RKO (cell line): ENCODE measurements around the gene POLA1.

Source experiments
- DNase-seq: peaks from one replicate; pipeline ENCODE4 v3.0.0-alpha.2; 2016; ENCODE audit warnings: low spot score

POLA1 gene

GRCh38 chrX:24877854-24878650 lies 184.3 kb downstream of the POLA1 start:
- no peak for DNase-seq

GRCh38 chrX:24879679-24880078 lies 186.0 kb downstream of the POLA1 start:
- no peak for DNase-seq

GRCh38 chrX:24886916-24887315 lies 193.2 kb downstream of the POLA1 start:
- DNase-seq: no peak

GRCh38 chrX:24890677-24891076 lies 197.0 kb downstream of the POLA1 start:
- no peak for DNase-seq

GRCh38 chrX:24899391-24899790 lies 205.7 kb downstream of the POLA1 start:
- no peak for DNase-seq

GRCh38 chrX:24900234-24900633 lies 206.5 kb downstream of the POLA1 start:
- no peak for DNase-seq

- DNase-seq: peak; percentile 7
Measured at GRCh38 chrX:24902806-24903205, 209.1 kb downstream of the POLA1 start.

GRCh38 chrX:24918715-24919114 lies 225.0 kb downstream of the POLA1 start:
- no peak for DNase-seq

GRCh38 chrX:24920769-24921168 lies 227.1 kb downstream of the POLA1 start:
- DNase-seq: no peak

GRCh38 chrX:24925430-24925829 lies 231.7 kb downstream of the POLA1 start:
- no peak for DNase-seq

GRCh38 chrX:24927372-24927771 lies 233.7 kb downstream of the POLA1 start:
- no peak for DNase-seq

- no peak for DNase-seq
Measured at GRCh38 chrX:24928114-24928513, 234.4 kb downstream of the POLA1 start.

GRCh38 chrX:24934279-24934678 lies 240.6 kb downstream of the POLA1 start:
- DNase-seq: no peak

- DNase-seq: no peak
Measured at GRCh38 chrX:24945009-24945408, 251.3 kb downstream of the POLA1 start.

- no peak for DNase-seq
Measured at GRCh38 chrX:24946369-24946768, 252.7 kb downstream of the POLA1 start.

- DNase-seq: no peak
Measured at GRCh38 chrX:24954732-24955131, 261.0 kb downstream of the POLA1 start.

GRCh38 chrX:24955372-24955930 lies 261.7 kb downstream of the POLA1 start:
- no peak for DNase-seq

GRCh38 chrX:24956828-24957227 lies 263.1 kb downstream of the POLA1 start:
- DNase-seq: no peak

- DNase-seq: no peak
Measured at GRCh38 chrX:24961809-24962208, 268.1 kb downstream of the POLA1 start.

- DNase-seq: peak; percentile 11
Measured at GRCh38 chrX:24963823-24964222, 270.1 kb downstream of the POLA1 start.

- no peak for DNase-seq
Measured at GRCh38 chrX:24965372-24965771, 271.7 kb downstream of the POLA1 start.

GRCh38 chrX:24969812-24970211 lies 276.1 kb downstream of the POLA1 start:
- DNase-seq: no peak

GRCh38 chrX:24979081-24979480 lies 285.4 kb downstream of the POLA1 start:
- no peak for DNase-seq

GRCh38 chrX:24981030-24981429 lies 287.3 kb downstream of the POLA1 start:
- no peak for DNase-seq
